GM12865 (cell line): Measurements from ENCODE around the gene SIMC1.
A peak's percentile ranks its signal among the peaks of the same experiment; 100 is the strongest.

Experiments used
- DNase-seq: peaks from one replicate; pipeline ENCODE4 v3.0.0; 2010; ENCODE audit warnings: low read depth
- H3K4me3 ChIP-seq: 2 replicates; pipeline ENCODE4 v1.5.1; 2011; ENCODE audit warnings: mild to moderate bottlenecking, low read depth, low read length, control low read depth
- TF ChIP-seq, protein P1 (sequence below): IDR thresholded peaks from 2 replicates; pipeline ENCODE4 v1.5.1; 2011; ENCODE audit warnings: low read length, control low read depth, low read depth, inconsistent platforms; ENCODE audit not compliant: insufficient read depth; ENCODE audit errors: missing control alignments

SIMC1 gene

DNA sequence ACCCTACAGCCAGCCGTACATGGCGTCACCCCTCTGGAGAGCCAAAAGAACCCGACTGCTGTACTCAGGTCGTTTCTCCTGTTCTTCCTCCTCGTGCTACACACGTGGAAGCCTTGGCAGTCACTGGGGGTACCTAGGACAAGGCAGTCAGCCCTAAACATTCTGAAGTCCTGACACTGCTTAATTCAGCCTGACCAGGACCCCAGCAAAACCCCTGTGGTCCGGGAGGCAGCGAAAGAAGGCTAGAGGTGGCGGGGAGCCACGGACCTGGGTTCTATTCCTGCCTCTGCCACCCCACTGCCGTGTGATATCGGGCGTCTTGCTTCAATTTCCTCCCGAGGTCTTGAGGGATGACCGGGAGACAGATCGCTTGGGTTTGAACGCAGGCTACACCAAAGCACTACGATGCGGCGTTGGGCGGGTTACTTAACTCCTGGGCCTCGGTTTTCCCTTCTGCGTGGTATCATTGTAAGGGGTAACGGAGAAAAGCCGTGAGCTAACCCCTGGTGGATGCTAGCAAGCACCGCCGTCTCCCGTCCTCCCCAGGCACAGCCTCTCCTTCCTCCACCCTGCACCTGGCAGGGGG is 126.6 kb downstream of the SIMC1 start:
- TF ChIP-seq, protein P1, sequence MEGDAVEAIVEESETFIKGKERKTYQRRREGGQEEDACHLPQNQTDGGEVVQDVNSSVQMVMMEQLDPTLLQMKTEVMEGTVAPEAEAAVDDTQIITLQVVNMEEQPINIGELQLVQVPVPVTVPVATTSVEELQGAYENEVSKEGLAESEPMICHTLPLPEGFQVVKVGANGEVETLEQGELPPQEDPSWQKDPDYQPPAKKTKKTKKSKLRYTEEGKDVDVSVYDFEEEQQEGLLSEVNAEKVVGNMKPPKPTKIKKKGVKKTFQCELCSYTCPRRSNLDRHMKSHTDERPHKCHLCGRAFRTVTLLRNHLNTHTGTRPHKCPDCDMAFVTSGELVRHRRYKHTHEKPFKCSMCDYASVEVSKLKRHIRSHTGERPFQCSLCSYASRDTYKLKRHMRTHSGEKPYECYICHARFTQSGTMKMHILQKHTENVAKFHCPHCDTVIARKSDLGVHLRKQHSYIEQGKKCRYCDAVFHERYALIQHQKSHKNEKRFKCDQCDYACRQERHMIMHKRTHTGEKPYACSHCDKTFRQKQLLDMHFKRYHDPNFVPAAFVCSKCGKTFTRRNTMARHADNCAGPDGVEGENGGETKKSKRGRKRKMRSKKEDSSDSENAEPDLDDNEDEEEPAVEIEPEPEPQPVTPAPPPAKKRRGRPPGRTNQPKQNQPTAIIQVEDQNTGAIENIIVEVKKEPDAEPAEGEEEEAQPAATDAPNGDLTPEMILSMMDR = no peak
- no peak for DNase-seq
- H3K4me3 ChIP-seq = peak overlapping the region; percentile 63

DNA sequence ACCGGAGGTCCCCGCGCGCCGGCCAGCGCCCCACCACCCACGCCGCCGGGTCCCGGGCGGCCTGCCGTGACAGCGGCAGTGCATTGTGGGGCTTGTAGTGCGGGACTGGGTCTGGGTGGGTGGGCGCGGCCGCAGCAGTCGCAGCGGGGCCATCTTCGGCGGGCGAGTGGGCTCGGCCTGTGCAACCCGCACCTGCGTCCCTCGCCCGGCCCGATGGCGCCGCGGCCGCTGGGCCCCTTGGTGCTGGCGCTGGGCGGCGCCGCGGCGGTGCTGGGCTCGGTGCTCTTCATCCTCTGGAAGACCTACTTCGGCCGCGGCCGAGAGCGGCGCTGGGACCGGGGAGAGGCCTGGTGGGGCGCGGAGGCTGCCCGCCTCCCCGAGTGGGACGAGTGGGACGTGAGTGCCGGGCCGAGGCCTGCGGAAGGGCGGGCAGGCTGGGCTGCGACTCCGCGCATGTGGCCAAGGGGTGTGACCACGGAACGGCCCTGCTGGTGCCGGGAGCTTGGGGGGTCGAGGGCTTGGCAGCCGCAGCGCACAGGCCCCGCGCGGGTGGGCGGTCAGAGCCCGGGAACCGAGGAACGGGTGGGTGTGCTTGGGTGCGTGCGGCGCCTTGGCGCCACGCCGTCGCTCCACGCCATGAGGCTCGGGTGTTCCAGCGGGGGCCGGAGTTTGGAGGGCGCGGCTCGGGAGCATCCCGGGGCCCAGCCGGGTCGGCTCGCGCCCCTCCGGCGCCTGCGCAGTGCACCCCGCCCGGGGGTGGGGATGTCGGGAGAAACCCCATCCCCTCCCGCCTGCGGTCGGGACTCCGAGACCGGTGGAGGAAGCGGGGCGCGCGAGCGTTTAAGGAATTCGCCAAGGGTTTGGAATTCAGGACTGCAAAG is 127.4 kb downstream of the SIMC1 start, which contains the start of gene ARL10:
ARL10 (plus strand) TSS at position 137 of the 881 bp plus-strand sequence; CDS start at position 214, 77 bp downstream.
- H3K4me3 ChIP-seq = peak within 1 kb of the TSS; percentile 63
- TF ChIP-seq, protein P1 = no peak
- DNase-seq = peak; percentile 51

DNA sequence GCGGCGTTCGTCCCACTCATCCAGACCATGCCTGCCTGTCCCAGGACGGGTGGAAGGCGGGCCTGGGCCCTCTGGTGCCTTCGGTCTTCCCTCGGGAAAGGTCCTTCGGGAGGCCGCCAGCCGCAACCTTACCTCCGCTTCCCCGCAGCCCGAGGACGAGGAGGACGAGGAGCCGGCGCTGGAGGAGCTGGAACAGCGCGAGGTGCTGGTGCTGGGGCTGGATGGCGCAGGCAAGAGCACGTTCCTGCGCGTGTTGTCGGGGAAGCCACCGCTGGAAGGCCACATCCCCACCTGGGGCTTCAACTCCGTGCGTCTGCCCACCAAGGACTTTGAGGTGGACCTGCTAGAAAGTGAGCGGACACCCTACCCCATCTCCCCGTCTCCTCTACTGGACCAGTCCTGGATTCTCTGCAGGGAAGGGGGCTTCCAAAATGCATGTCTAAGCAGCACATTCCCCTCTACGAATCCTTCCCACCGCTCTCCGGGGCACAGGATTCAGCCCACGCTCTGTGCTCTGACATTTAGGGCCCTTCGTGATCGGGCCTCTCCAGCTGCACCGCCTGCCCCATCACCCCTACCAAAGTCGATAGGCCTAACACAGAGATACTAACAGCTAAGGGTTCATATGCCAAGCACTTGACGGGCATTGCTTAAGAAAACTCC is 128.1 kb downstream of the SIMC1 start:
- peak overlapping the region; percentile 63 for H3K4me3 ChIP-seq
- no peak for DNase-seq
- TF ChIP-seq, protein P1 = no peak

DNA sequence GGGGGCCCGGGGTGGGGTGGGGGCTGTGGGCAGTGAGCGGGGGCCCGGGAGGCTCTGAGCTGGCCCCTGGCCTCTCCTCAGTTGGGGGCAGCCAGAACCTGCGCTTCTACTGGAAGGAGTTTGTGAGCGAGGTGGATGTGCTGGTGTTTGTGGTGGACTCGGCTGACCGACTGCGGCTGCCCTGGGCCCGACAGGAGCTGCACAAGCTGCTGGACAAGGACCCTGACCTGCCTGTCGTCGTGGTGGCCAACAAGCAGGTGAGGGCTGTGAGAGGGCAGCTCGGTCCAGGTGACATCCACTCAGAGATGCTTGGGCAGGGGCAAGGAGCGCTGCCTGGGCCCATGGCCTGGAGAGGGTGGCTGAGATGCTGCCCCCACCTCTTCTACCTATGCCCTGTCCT is 130.5 kb downstream of the SIMC1 start:
- no peak for DNase-seq
- TF ChIP-seq, protein P1 = no peak
- no peak overlapping the region for H3K4me3 ChIP-seq

DNA sequence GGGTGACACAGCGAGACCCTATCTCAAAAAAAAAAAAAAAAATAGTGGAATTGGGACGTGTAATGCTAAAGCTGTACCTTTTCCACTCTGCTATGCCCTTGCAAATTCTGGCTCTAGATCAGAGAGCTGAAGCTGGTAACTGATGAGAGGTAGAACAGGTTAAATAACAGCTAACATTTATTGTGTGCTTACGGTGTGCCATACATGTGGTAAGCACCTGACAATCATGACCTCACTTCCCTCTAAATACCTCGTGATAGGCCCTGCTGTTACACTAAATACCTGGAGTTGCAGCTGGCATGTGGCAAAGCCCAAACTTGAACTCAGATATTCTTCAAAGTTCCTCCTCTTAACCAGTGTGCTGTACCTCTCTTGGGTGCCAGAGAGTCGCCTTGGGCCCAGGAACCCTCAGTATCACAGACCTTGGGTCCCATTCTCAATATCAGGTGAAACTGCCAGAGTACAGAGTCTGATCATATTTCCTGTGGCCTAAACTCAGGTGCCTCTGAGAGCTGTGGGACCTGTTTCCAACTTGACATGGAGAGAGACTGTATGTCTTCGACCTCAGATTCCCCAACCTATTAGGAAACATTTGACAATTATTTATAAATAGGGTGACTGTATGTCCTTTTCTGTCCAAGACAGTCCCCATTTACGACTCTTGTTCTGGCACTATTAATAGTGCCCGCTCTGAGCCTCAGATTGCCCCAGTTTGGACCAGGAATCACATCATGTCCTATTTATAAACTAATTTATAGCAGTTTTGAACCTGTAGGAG is 131.9 kb downstream of the SIMC1 start:
- TF ChIP-seq, protein P1 = no peak
- DNase-seq = no peak
- no peak overlapping the region for H3K4me3 ChIP-seq
